ENCODE measurements around the gene RYR3.
A peak's percentile ranks its signal among the peaks of the same experiment; 100 is the strongest.

The RYR3 gene

DNA sequence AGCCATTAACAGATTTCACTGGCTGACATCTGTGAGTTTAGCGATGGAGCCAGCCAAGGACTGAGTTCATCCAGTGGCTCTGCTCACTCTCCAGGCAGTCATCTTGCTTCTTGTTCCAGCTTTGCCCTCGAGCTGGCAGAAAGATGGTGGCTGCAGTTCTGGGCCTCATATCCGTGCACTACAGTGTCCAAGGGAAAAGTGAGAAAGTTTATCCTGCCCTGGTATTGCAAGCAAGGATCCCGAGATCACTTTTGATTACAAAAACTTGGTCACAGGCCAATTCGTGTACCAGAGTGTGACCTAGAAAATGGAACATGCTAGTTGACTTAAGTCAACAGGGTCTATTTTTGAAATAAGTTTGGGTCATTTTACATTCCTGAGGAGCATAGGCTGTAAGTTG is 369.6 kb downstream of the RYR3 start:
- 98% methylated on average over 5 of the region's 5 CpGs for WGBS (ENCODE audit: insufficient coverage)
- H3K27me3 ChIP-seq (replicated peaks in 2 of 5; ENCODE audit: control insufficient read depth in 4 of 5, insufficient read depth in 5 of 5, low read length in 4 of 5): peaks cover 0 to 3% (median 0%) of the 10 kb centered on the region in 5 experiments
- H3K9me3 ChIP-seq (ENCODE audit: control extremely low read depth in 1 of 5, control insufficient read depth in 4 of 5, insufficient read depth in 2 of 5, low read depth in 1 of 5, low read length in 4 of 5): no peaks in the 10 kb centered on the region
- no peak overlapping the region for H3K27ac ChIP-seq (ENCODE audit: insufficient read depth in 1 of 2, low read depth in 1 of 2, low read length in 2 of 2, poor library complexity in 1 of 2, severe bottlenecking in 2 of 2)
- H3K36me3 ChIP-seq (ENCODE audit: control insufficient read depth in 4 of 4, insufficient read depth in 4 of 4, low read length in 3 of 4): no peaks in the 10 kb centered on the region
- H3K4me1 ChIP-seq (ENCODE audit: control extremely low read depth in 1 of 4, control insufficient read depth in 4 of 4, insufficient read depth in 4 of 4, low read length in 3 of 4): no peaks in the 10 kb centered on the region
- DNase-seq: no peak
- POLR2A ChIA-PET: no interaction called here
- CTCF ChIA-PET: interaction anchor here (1.0 to 1.8 kb wide), 4 partner anchors 20 to 370 kb away, joined by 3 to 7 read pairs (median 4); partner anchors contain the start of gene RYR3
- H3K4me3 ChIP-seq (ENCODE audit: control insufficient read depth in 1 of 7, extremely low read depth in 1 of 7, insufficient read depth in 4 of 7, low read depth in 2 of 7, low read length in 6 of 7): no peak overlapping the region

DNA sequence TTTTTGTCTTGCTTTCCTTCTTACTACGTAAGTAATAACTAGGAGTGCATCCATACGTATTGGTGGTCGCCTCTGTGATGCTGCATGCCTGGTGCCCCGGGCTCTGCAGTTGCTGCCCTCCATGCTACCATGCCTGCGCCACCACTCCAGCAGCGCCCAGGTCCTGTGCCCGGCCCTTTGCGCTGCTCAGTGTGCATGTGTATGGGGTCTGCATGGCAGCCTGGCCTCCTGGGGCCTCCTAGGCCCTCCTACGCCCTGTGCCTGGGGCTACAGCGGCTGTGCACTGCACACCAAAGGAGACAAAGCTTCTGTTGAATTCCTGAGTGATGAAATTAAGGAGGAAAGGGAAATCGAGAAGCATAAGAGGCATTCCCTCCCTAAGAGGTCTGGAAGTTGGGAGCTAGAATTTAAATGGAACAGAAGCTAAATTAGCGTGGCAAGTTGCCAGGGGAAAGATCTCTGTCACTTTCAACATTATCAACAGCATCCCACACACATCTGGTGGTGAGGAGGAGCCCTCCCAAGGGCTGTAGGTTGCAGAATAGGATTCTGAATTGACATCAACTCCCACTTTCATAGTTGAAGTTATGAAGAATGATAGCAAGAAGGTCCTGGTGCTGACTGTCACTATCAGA is 382.5 kb downstream of the RYR3 start:
- Histone ChIP-seq H3K36me3 (ENCODE audit: control insufficient read depth in 4 of 4, insufficient read depth in 4 of 4, low read length in 3 of 4) (no peaks in the 10 kb centered on the region), H3K9me3 (ENCODE audit: control extremely low read depth in 1 of 5, control insufficient read depth in 4 of 5, insufficient read depth in 2 of 5, low read depth in 1 of 5, low read length in 4 of 5) (no peaks in the 10 kb centered on the region), H3K27ac (ENCODE audit: insufficient read depth in 1 of 2, low read depth in 1 of 2, low read length in 2 of 2, poor library complexity in 1 of 2, severe bottlenecking in 2 of 2) (no peak overlapping the region), H3K27me3 (replicated peaks in 2 of 5; ENCODE audit: control insufficient read depth in 4 of 5, insufficient read depth in 5 of 5, low read length in 4 of 5) (peaks cover 0 to 6% (median 0%) of the 10 kb centered on the region in 5 experiments), H3K4me3 (ENCODE audit: control insufficient read depth in 1 of 7, extremely low read depth in 1 of 7, insufficient read depth in 4 of 7, low read depth in 2 of 7, low read length in 6 of 7) (no peak overlapping the region), H3K4me1 (ENCODE audit: control extremely low read depth in 1 of 4, control insufficient read depth in 4 of 4, insufficient read depth in 4 of 4, low read length in 3 of 4) (no peaks in the 10 kb centered on the region)
- WGBS (ENCODE audit: insufficient coverage): 97% methylated on average over 10 of the region's 12 CpGs
- ChIA-PET POLR2A (no interaction called here), CTCF (interaction anchor here (0.9 kb wide), 1 partner anchor 19 kb away, joined by 3 read pairs; no protein-coding TSS in a partner anchor)
- no peak for DNase-seq

DNA sequence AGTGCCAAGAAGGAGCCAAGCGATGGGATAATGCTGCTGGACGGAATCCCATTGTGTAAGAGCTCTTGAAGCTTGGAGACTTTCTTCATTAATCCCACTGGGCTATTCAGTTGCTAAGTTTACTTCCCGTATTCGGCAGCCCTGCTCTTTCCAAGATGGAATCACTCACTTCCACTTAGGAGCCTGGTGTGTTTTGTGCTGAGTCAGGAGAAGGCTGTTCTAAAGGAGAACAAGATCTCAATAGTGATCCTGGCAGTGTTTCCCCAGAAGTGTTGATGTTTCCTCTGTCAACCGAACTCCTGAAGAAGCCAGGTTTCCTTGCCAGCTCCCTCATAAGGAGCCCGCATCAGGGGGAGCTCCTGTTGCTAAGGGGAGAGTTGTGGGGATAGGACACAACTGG is 387.4 kb downstream of the RYR3 start:
- no peaks in the 10 kb centered on the region for H3K4me1 ChIP-seq (ENCODE audit: control extremely low read depth in 1 of 4, control insufficient read depth in 4 of 4, insufficient read depth in 4 of 4, low read length in 3 of 4)
- 92% methylated on average over 5 of the region's 6 CpGs for WGBS (ENCODE audit: insufficient coverage)
- no peak overlapping the region for H3K4me3 ChIP-seq (ENCODE audit: control insufficient read depth in 1 of 7, extremely low read depth in 1 of 7, insufficient read depth in 4 of 7, low read depth in 2 of 7, low read length in 6 of 7)
- ChIA-PET CTCF (interaction anchor here (0.6 to 1.4 kb wide), 2 partner anchors 406 to 1674 kb away, joined by 3 read pairs; no protein-coding TSS in a partner anchor), POLR2A (no interaction called here)
- no peak for DNase-seq
- H3K36me3 ChIP-seq (ENCODE audit: control insufficient read depth in 4 of 4, insufficient read depth in 4 of 4, low read length in 3 of 4): no peaks in the 10 kb centered on the region
- H3K27ac ChIP-seq (ENCODE audit: insufficient read depth in 1 of 2, low read depth in 1 of 2, low read length in 2 of 2, poor library complexity in 1 of 2, severe bottlenecking in 2 of 2): no peak overlapping the region
- H3K27me3 ChIP-seq (replicated peaks in 2 of 5; ENCODE audit: control insufficient read depth in 4 of 5, insufficient read depth in 5 of 5, low read length in 4 of 5): peaks cover 0 to 8% (median 0%) of the 10 kb centered on the region in 5 experiments
- H3K9me3 ChIP-seq (ENCODE audit: control extremely low read depth in 1 of 5, control insufficient read depth in 4 of 5, insufficient read depth in 2 of 5, low read depth in 1 of 5, low read length in 4 of 5): no peaks in the 10 kb centered on the region

DNA sequence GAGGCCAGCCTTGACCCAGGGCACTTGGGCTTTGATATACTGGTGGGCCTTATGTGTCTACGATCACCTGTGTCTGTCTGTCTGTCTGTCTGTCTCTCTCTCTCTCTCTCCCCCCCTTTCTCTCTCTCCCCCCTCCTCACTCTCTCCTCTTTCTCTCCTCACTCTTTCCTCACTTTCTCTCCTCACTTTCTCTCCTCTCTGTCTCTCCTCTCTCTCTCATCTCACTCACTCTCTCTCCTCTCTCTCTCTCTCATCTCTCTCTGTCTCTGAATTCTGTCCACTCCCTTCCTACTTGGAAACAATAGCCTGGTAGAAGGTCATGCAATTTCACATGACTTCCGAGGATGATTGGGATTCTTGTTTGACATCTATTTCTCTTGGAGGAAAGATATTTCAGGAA is 388.4 kb downstream of the RYR3 start:
- ChIA-PET POLR2A (no interaction called here), CTCF (interaction anchor here (2.0 to 3.1 kb wide), 2 partner anchors 8 to 389 kb away, joined by 8 to 31 read pairs; partner anchors contain the start of gene RYR3)
- Histone ChIP-seq H3K27ac (ENCODE audit: insufficient read depth in 1 of 2, low read depth in 1 of 2, low read length in 2 of 2, poor library complexity in 1 of 2, severe bottlenecking in 2 of 2) (no peak overlapping the region), H3K4me3 (ENCODE audit: control insufficient read depth in 1 of 7, extremely low read depth in 1 of 7, insufficient read depth in 4 of 7, low read depth in 2 of 7, low read length in 6 of 7) (no peak overlapping the region), H3K4me1 (ENCODE audit: control extremely low read depth in 1 of 4, control insufficient read depth in 4 of 4, insufficient read depth in 4 of 4, low read length in 3 of 4) (no peaks in the 10 kb centered on the region), H3K9me3 (ENCODE audit: control extremely low read depth in 1 of 5, control insufficient read depth in 4 of 5, insufficient read depth in 2 of 5, low read depth in 1 of 5, low read length in 4 of 5) (no peaks in the 10 kb centered on the region), H3K36me3 (ENCODE audit: control insufficient read depth in 4 of 4, insufficient read depth in 4 of 4, low read length in 3 of 4) (no peaks in the 10 kb centered on the region), H3K27me3 (replicated peaks in 2 of 5; ENCODE audit: control insufficient read depth in 4 of 5, insufficient read depth in 5 of 5, low read length in 4 of 5) (peaks cover 0 to 6% (median 0%) of the 10 kb centered on the region in 5 experiments)
- WGBS (ENCODE audit: insufficient coverage): 100% methylated on average over 1 of the region's 2 CpGs
- DNase-seq: no peak

DNA sequence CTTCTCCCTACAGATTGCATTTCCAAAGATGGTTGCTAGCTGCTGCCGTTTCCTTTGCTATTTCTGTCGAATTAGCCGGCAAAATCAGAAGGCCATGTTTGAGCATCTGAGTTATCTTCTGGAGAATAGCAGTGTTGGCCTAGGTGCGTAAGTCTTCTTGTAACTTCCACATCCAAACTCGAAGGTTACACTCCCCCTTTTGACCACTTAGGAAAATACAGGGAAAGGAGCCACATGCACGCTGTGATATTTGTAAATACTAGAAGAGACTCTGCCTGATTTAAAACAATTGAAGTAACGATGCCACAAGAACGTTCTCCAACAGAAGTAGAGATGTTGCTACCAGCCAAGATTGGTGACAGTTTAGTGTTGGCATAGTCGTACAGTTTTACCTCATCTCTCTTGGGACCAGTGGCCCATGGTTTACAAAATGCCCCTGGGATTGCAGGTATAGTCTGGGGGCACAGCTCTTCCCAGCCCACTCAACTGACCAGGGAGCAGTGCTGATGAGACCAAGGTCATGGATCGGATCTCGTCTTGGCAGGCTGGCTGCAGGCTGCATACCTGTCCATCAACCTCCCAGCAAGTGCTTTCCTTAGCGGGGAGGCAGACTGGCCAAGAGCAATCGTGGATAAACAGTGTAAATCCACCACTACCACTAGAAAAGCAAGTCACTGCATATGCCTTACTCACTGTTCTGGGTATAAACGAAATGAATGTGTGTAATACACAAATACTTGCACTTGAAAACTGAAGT is 389.1 kb downstream of the RYR3 start:
- no peak overlapping the region for H3K4me3 ChIP-seq (ENCODE audit: control insufficient read depth in 1 of 7, extremely low read depth in 1 of 7, insufficient read depth in 4 of 7, low read depth in 2 of 7, low read length in 6 of 7)
- peak in 2 of 3 donors; percentile 17 to 21 for DNase-seq
- H3K27ac ChIP-seq (ENCODE audit: insufficient read depth in 1 of 2, low read depth in 1 of 2, low read length in 2 of 2, poor library complexity in 1 of 2, severe bottlenecking in 2 of 2): no peak overlapping the region
- H3K4me1 ChIP-seq (ENCODE audit: control extremely low read depth in 1 of 4, control insufficient read depth in 4 of 4, insufficient read depth in 4 of 4, low read length in 3 of 4): no peaks in the 10 kb centered on the region
- no peaks in the 10 kb centered on the region for H3K36me3 ChIP-seq (ENCODE audit: control insufficient read depth in 4 of 4, insufficient read depth in 4 of 4, low read length in 3 of 4)
- POLR2A ChIA-PET: no interaction called here
- CTCF ChIA-PET: interaction anchor here (0.8 to 3.8 kb wide), 22 partner anchors 9 to 460 kb away, joined by 3 to 71 read pairs (median 6); partner anchors contain the start of gene RYR3
- no peaks in the 10 kb centered on the region for H3K9me3 ChIP-seq (ENCODE audit: control extremely low read depth in 1 of 5, control insufficient read depth in 4 of 5, insufficient read depth in 2 of 5, low read depth in 1 of 5, low read length in 4 of 5)
- WGBS (ENCODE audit: insufficient coverage): 84% methylated on average over 13 of the region's 14 CpGs
- H3K27me3 ChIP-seq (replicated peaks in 2 of 5; ENCODE audit: control insufficient read depth in 4 of 5, insufficient read depth in 5 of 5, low read length in 4 of 5): peaks cover 0 to 6% (median 0%) of the 10 kb centered on the region in 5 experiments

DNA sequence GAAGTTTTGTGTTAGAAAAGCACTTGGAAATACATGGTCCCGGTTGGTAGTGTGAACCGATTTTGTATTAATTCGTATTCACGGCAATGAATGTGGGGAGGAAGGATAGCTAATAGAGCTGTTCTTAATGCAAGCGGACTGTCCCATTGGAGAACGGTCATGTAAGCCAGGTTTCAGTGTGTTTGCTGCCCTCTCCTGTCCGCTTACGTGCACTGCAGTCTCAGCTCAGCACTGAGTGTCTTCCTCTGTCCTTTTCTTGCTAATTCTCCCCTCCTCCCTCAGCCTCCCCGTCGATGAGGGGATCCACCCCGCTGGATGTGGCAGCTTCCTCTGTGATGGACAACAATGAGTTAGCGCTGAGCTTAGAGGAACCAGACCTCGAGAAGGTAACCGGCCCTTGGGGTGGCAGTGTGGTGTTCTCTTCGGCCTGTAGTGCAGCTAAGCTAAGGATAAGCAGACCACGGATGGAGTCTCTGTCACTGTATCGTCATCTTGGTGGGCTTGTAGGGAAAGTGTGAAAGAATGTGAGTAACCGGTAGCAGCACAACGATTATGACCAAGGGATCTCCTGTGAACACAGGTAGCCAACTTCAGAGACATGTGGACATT is 390.0 kb downstream of the RYR3 start:
- Histone ChIP-seq H3K27me3 (replicated peaks in 2 of 5; ENCODE audit: control insufficient read depth in 4 of 5, insufficient read depth in 5 of 5, low read length in 4 of 5) (peaks cover 0 to 4% (median 0%) of the 10 kb centered on the region in 5 experiments), H3K9me3 (ENCODE audit: control extremely low read depth in 1 of 5, control insufficient read depth in 4 of 5, insufficient read depth in 2 of 5, low read depth in 1 of 5, low read length in 4 of 5) (no peaks in the 10 kb centered on the region), H3K4me1 (ENCODE audit: control extremely low read depth in 1 of 4, control insufficient read depth in 4 of 4, insufficient read depth in 4 of 4, low read length in 3 of 4) (no peaks in the 10 kb centered on the region), H3K27ac (ENCODE audit: insufficient read depth in 1 of 2, low read depth in 1 of 2, low read length in 2 of 2, poor library complexity in 1 of 2, severe bottlenecking in 2 of 2) (no peak overlapping the region), H3K36me3 (ENCODE audit: control insufficient read depth in 4 of 4, insufficient read depth in 4 of 4, low read length in 3 of 4) (no peaks in the 10 kb centered on the region), H3K4me3 (ENCODE audit: control insufficient read depth in 1 of 7, extremely low read depth in 1 of 7, insufficient read depth in 4 of 7, low read depth in 2 of 7, low read length in 6 of 7) (no peak overlapping the region)
- DNase-seq: peak; percentile 68 to 87 (median 80)
- 39% methylated on average over 17 of the region's 19 CpGs for WGBS (ENCODE audit: insufficient coverage)
- POLR2A ChIA-PET: no interaction called here
- CTCF ChIA-PET: interaction anchor here (0.6 to 3.8 kb wide), 30 partner anchors 10 to 461 kb away, joined by 3 to 71 read pairs (median 4); partner anchors contain the start of gene RYR3
